Measurements from ENCODE around the gene ARID1B.

The ARID1B gene

GRCh38 chr6:156905801-156906200, 128.6 kb downstream of the ARID1B start:
- no peaks in the 10 kb centered on the region for H3K36me3 ChIP-seq (ENCODE audit: control insufficient read depth, insufficient read depth, low read length)
- H3K79me2 ChIP-seq, result peaks cover 34% of the 10 kb centered on the region
- H3K9me3 ChIP-seq (ENCODE audit: control insufficient read depth, low read length), result no peaks in the 10 kb centered on the region
- H3K4me1 ChIP-seq, result peaks cover 19% of the 10 kb centered on the region
- no peak overlapping the region for H3K4me2 ChIP-seq (ENCODE audit: low read length)
- H3K27me3 ChIP-seq (ENCODE audit: control insufficient read depth, insufficient read depth, low read length), result no peaks in the 10 kb centered on the region
- no peak for TF ChIP-seq CTCF (IDR thresholded peaks at IDR 0.05)
- H3K4me3 ChIP-seq (ENCODE audit: low read depth, low read length), result no peak overlapping the region
- H3K27ac ChIP-seq, result no peak overlapping the region
- H3K9ac ChIP-seq, result no peak overlapping the region
- H2AFZ ChIP-seq, result no peak overlapping the region

GRCh38 chr6:156906451-156906850, 129.3 kb downstream of the ARID1B start:
- Histone ChIP-seq H3K79me2 (peaks cover 28% of the 10 kb centered on the region), H3K9ac (no peak overlapping the region), H3K4me3 (ENCODE audit: low read depth, low read length) (no peak overlapping the region), H3K27ac (no peak overlapping the region), H3K4me2 (ENCODE audit: low read length) (no peak overlapping the region), H3K36me3 (ENCODE audit: control insufficient read depth, insufficient read depth, low read length) (no peaks in the 10 kb centered on the region), H3K9me3 (ENCODE audit: control insufficient read depth, low read length) (no peaks in the 10 kb centered on the region), H3K27me3 (ENCODE audit: control insufficient read depth, insufficient read depth, low read length) (no peaks in the 10 kb centered on the region), H3K4me1 (peaks cover 12% of the 10 kb centered on the region), H2AFZ (no peak overlapping the region)
- no peak for TF ChIP-seq CTCF (IDR thresholded peaks at IDR 0.05)

GRCh38 chr6:156909212-156910010, 132.2 kb downstream of the ARID1B start:
- Histone ChIP-seq H3K4me2 (ENCODE audit: low read length) (no peak overlapping the region), H3K36me3 (ENCODE audit: control insufficient read depth, insufficient read depth, low read length) (no peaks in the 10 kb centered on the region), H3K9me3 (ENCODE audit: control insufficient read depth, low read length) (no peaks in the 10 kb centered on the region), H3K4me3 (ENCODE audit: low read depth, low read length) (no peak overlapping the region), H3K9ac (no peak overlapping the region), H3K27me3 (ENCODE audit: control insufficient read depth, insufficient read depth, low read length) (no peaks in the 10 kb centered on the region), H2AFZ (no peak overlapping the region), H3K27ac (no peak overlapping the region), H3K79me2 (peaks cover 35% of the 10 kb centered on the region), H3K4me1 (peaks cover 8% of the 10 kb centered on the region)
- TF ChIP-seq CTCF (IDR thresholded peaks at IDR 0.05), result no peak

- TF ChIP-seq CTCF (IDR thresholded peaks at IDR 0.05), result no peak
Measured at GRCh38 chr6:156910011-156910334, 132.8 kb downstream of the ARID1B start.

GRCh38 chr6:156910938-156911337, 133.8 kb downstream of the ARID1B start:
- Histone ChIP-seq H2AFZ (no peak overlapping the region), H3K4me2 (ENCODE audit: low read length) (no peak overlapping the region), H3K9ac (no peak overlapping the region), H3K4me3 (ENCODE audit: low read depth, low read length) (no peak overlapping the region), H3K79me2 (peaks cover 32% of the 10 kb centered on the region), H3K9me3 (ENCODE audit: control insufficient read depth, low read length) (no peaks in the 10 kb centered on the region), H3K27me3 (ENCODE audit: control insufficient read depth, insufficient read depth, low read length) (no peaks in the 10 kb centered on the region), H3K27ac (no peak overlapping the region), H3K4me1 (peaks cover 5% of the 10 kb centered on the region), H3K36me3 (ENCODE audit: control insufficient read depth, insufficient read depth, low read length) (no peaks in the 10 kb centered on the region)
- no peak for TF ChIP-seq CTCF (IDR thresholded peaks at IDR 0.05)

More at GRCh38 chr6:156910011-156910334, 132.8 kb downstream of the ARID1B start:
- no peak overlapping the region for H3K27ac ChIP-seq
- H3K36me3 ChIP-seq (ENCODE audit: control insufficient read depth, insufficient read depth, low read length), result no peaks in the 10 kb centered on the region
- peaks cover 35% of the 10 kb centered on the region for H3K79me2 ChIP-seq
- no peak overlapping the region for H3K4me2 ChIP-seq (ENCODE audit: low read length)
- no peak overlapping the region for H3K9ac ChIP-seq
- no peaks in the 10 kb centered on the region for H3K9me3 ChIP-seq (ENCODE audit: control insufficient read depth, low read length)
- no peaks in the 10 kb centered on the region for H3K27me3 ChIP-seq (ENCODE audit: control insufficient read depth, insufficient read depth, low read length)
- H2AFZ ChIP-seq, result no peak overlapping the region
- no peak overlapping the region for H3K4me3 ChIP-seq (ENCODE audit: low read depth, low read length)
- H3K4me1 ChIP-seq, result peaks cover 5% of the 10 kb centered on the region
